Fibroblast of lung (primary cell): ENCODE results near the gene UQCC2. TPM values are rescaled to one million over a fixed set of nuclear protein-coding genes. Genes with fewer than 3 reads are reported as not detected.

Experiments
- DNase-seq, 2 donors: peaks; one replicate each; pipeline versions ENCODE4 v3.0.0 to v3.0.0-alpha.2; 2010; ENCODE audit warnings: low read depth in 2 of 2
- H2AFZ ChIP-seq: 2 replicates; pipeline ENCODE4 v1.5.1; 2012; ENCODE audit warnings: low read length, control low read depth, inconsistent platforms
- H3K27ac ChIP-seq: 2 replicates; pipeline ENCODE4 v1.5.1; 2011; ENCODE audit warnings: low read length, control low read depth; ENCODE audit not compliant: insufficient read depth
- H3K27me3 ChIP-seq: 2 replicates; pipeline ENCODE4 v1.5.1; 2011; ENCODE audit warnings: mild to moderate bottlenecking, low read length; ENCODE audit not compliant: control insufficient read depth, insufficient read depth
- H3K36me3 ChIP-seq: 2 replicates; pipeline ENCODE4 v1.5.1; 2011; ENCODE audit warnings: low read length; ENCODE audit not compliant: control insufficient read depth, insufficient read depth
- H3K4me1 ChIP-seq: 2 replicates; pipeline ENCODE4 v1.5.1; 2011; ENCODE audit warnings: low read length; ENCODE audit not compliant: control insufficient read depth, insufficient read depth; ENCODE audit errors: extremely low read depth
- H3K4me2 ChIP-seq: 2 replicates; pipeline ENCODE4 v1.5.1; 2011; ENCODE audit warnings: low read length, control low read depth; ENCODE audit not compliant: insufficient read depth; ENCODE audit errors: extremely low read depth
- H3K4me3 ChIP-seq, 4 experiments: fragments of 200-600 bp in 1 of 4; sonication (generic) in 1 of 4; replicated peaks in 1 of 4; 2 replicates each; pipeline ENCODE4 v1.5.1; 2011 to 2016; ENCODE audit warnings: low read length in 4 of 4, low read depth in 3 of 4, mild to moderate bottlenecking in 3 of 4, control low read depth in 2 of 4, inconsistent platforms in 1 of 4, mixed read lengths in 1 of 4; ENCODE audit not compliant: insufficient read depth in 1 of 4; ENCODE audit errors: control extremely low read depth in 1 of 4
- H3K79me2 ChIP-seq: 2 replicates; pipeline ENCODE4 v1.5.1; 2012; ENCODE audit warnings: mild to moderate bottlenecking, low read length, inconsistent platforms; ENCODE audit not compliant: control insufficient read depth, insufficient read depth
- H3K9ac ChIP-seq: 2 replicates; pipeline ENCODE4 v1.5.1; 2011; ENCODE audit warnings: mild to moderate bottlenecking, low read length, control low read depth; ENCODE audit not compliant: insufficient read depth
- H3K9me3 ChIP-seq: 2 replicates; pipeline ENCODE4 v1.5.1; 2012; ENCODE audit warnings: low read depth, low read length; ENCODE audit not compliant: control insufficient read depth, insufficient read depth
- H4K20me1 ChIP-seq: 2 replicates; pipeline ENCODE4 v1.5.1; 2011; ENCODE audit warnings: low read length; ENCODE audit not compliant: control insufficient read depth, insufficient read depth; ENCODE audit errors: extremely low read depth
- CTCF ChIP-seq, 2 donors: IDR thresholded peaks in 1 of 2; conservative IDR thresholded peaks in 1 of 2; 1 replicate in 1 of 2; 2 replicates in 1 of 2; pipeline ENCODE4 v1.5.1; 2011 to 2012; ENCODE audit warnings: low read length in 2 of 2, control low read depth in 1 of 2, inconsistent platforms in 1 of 2, low read depth in 1 of 2, mild to moderate bottlenecking in 1 of 2
- EZH2 ChIP-seq: IDR thresholded peaks from 2 replicates; pipeline ENCODE4 v1.5.1; 2012; ENCODE audit warnings: low read length, control low read depth, mild to moderate bottlenecking; ENCODE audit errors: missing control alignments
- polyA plus RNA-seq, 2 donors: library from polyadenylated mRNA; depleted of rRNA in 1 of 2; stranded (reverse) in 1 of 2; unstranded in 1 of 2; fragments of >200 nt; gene quantifications; 2 replicates each; pipeline ENCODE4 v1.2.1, GENCODE V29; 2011 to 2012; ENCODE audit warnings: missing spikeins in 1 of 2
- total RNA-seq: library from RNA; depleted of rRNA; stranded (reverse); fragments of >200 nt; gene quantifications from 2 replicates; pipeline ENCODE4 v1.2.1, GENCODE V29; 2014

The UQCC2 gene
- total and polyA plus RNA-seq, 2 donors (not counting 1 experiment from before 2014, with no cell fraction given) = 33.8 to 36.5 TPM

GRCh38 chr6:33679761-33680160 lies 31.7 kb downstream of the UQCC2 start:
- Histone ChIP-seq H3K79me2 (no peaks in the 10 kb centered on the region), H3K4me3 (no peak overlapping the region), H4K20me1 (no peaks in the 10 kb centered on the region), H3K27ac (no peak overlapping the region), H3K9me3 (no peaks in the 10 kb centered on the region), H3K9ac (no peak overlapping the region), H3K4me2 (no peak overlapping the region), H3K4me1 (peaks cover 15% of the 10 kb centered on the region), H2AFZ (no peak overlapping the region), H3K27me3 (no peaks in the 10 kb centered on the region), H3K36me3 (peaks cover 37% of the 10 kb centered on the region)
- TF ChIP-seq EZH2 (no peak), CTCF (conservative IDR thresholded peaks at IDR 0.05 in 1 of 2, IDR thresholded peaks at IDR 0.05 in 1 of 2; ENCODE audit: low read depth in 1 of 2, low read length in 2 of 2) (no peak)
- no peak for DNase-seq

GRCh38 chr6:33678932-33679490 lies 32.5 kb downstream of the UQCC2 start:
- H3K9ac ChIP-seq = no peak overlapping the region
- no peak overlapping the region for H3K4me3 ChIP-seq
- no peak overlapping the region for H3K4me2 ChIP-seq
- H3K79me2 ChIP-seq = no peaks in the 10 kb centered on the region
- H3K4me1 ChIP-seq = peaks cover 15% of the 10 kb centered on the region
- DNase-seq = no peak
- no peaks in the 10 kb centered on the region for H3K9me3 ChIP-seq
- peaks cover 34% of the 10 kb centered on the region for H3K36me3 ChIP-seq
- no peak for TF ChIP-seq CTCF (conservative IDR thresholded peaks at IDR 0.05 in 1 of 2, IDR thresholded peaks at IDR 0.05 in 1 of 2; ENCODE audit: low read depth in 1 of 2, low read length in 2 of 2)
- TF ChIP-seq EZH2 = no peak
- H2AFZ ChIP-seq = no peak overlapping the region
- H3K27me3 ChIP-seq = no peaks in the 10 kb centered on the region
- no peaks in the 10 kb centered on the region for H4K20me1 ChIP-seq
- H3K27ac ChIP-seq = no peak overlapping the region

GRCh38 chr6:33678233-33678931 lies 33.1 kb downstream of the UQCC2 start:
- Histone ChIP-seq H3K36me3 (peaks cover 36% of the 10 kb centered on the region), H4K20me1 (no peaks in the 10 kb centered on the region), H3K9ac (no peak overlapping the region), H3K9me3 (no peaks in the 10 kb centered on the region), H3K4me3 (no peak overlapping the region), H3K27me3 (no peaks in the 10 kb centered on the region), H2AFZ (no peak overlapping the region), H3K4me2 (no peak overlapping the region), H3K79me2 (no peaks in the 10 kb centered on the region), H3K27ac (no peak overlapping the region), H3K4me1 (peaks cover 17% of the 10 kb centered on the region)
- DNase-seq = no peak
- TF ChIP-seq EZH2 (no peak), CTCF (conservative IDR thresholded peaks at IDR 0.05 in 1 of 2, IDR thresholded peaks at IDR 0.05 in 1 of 2; ENCODE audit: low read depth in 1 of 2, low read length in 2 of 2) (no peak)
